H9 (cell line): ENCODE measurements around the gene VASH1. TPM values are rescaled to one million over a fixed set of nuclear protein-coding genes. Genes with fewer than 3 reads are reported as not detected.

Source experiments
- DNase-seq: peaks from one replicate; pipeline ENCODE4 v3.0.0-alpha.2; 2017
- H2AFZ ChIP-seq: one replicate; pipeline ENCODE4 v1.6.1; 2013; ENCODE audit warnings: mild to moderate bottlenecking, low read length, control low read depth, moderate library complexity
- H2AK5ac ChIP-seq: 2 replicates; pipeline ENCODE4 v1.6.1; 2013; ENCODE audit warnings: low read length, control low read depth, mixed read lengths; ENCODE audit not compliant: insufficient read length
- H2BK120ac ChIP-seq: one replicate; pipeline ENCODE4 v1.6.1; 2013; ENCODE audit warnings: low read depth, mild to moderate bottlenecking, low read length, control low read depth, inconsistent platforms; ENCODE audit not compliant: poor library complexity, severe bottlenecking
- H2BK12ac ChIP-seq: 2 replicates; pipeline ENCODE4 v1.6.1; 2013; ENCODE audit warnings: low read length, control low read depth, mixed read lengths, low read depth; ENCODE audit not compliant: insufficient read length
- H2BK15ac ChIP-seq: 2 replicates; pipeline ENCODE4 v1.6.1; 2013; ENCODE audit warnings: low read depth, low read length, control low read depth
- H2BK20ac ChIP-seq: one replicate; pipeline ENCODE4 v1.6.1; 2013; ENCODE audit warnings: low read depth, mild to moderate bottlenecking, low read length, control low read depth, inconsistent platforms; ENCODE audit not compliant: poor library complexity, severe bottlenecking
- H2BK5ac ChIP-seq: 2 replicates; pipeline ENCODE4 v1.6.1; 2013; ENCODE audit warnings: low read length, control low read depth, mixed read lengths; ENCODE audit not compliant: insufficient read length
- H3K14ac ChIP-seq: 2 replicates; pipeline ENCODE4 v1.6.1; 2013; ENCODE audit warnings: low read length, control low read depth; ENCODE audit not compliant: insufficient read depth
- H3K18ac ChIP-seq: 2 replicates; pipeline ENCODE4 v1.6.1; 2013; ENCODE audit warnings: low read depth, mild to moderate bottlenecking, mixed read lengths, low read length, control low read depth; ENCODE audit not compliant: insufficient read length
- H3K23ac ChIP-seq: 2 replicates; pipeline ENCODE4 v1.6.1; 2013; ENCODE audit warnings: low read length, control low read depth, mixed read lengths, low read depth; ENCODE audit not compliant: insufficient read length
- H3K23me2 ChIP-seq: 2 replicates; pipeline ENCODE4 v1.6.1; 2013; ENCODE audit warnings: low read depth, mild to moderate bottlenecking, mixed read lengths, low read length, control low read depth; ENCODE audit not compliant: insufficient read length, poor library complexity, severe bottlenecking
- H3K27ac ChIP-seq: 2 replicates; pipeline ENCODE4 v1.5.1; 2013; ENCODE audit warnings: low read length, control low read depth, mixed read lengths, low read depth; ENCODE audit not compliant: insufficient read length
- H3K27me3 ChIP-seq: 2 replicates; pipeline ENCODE4 v1.6.1; 2013; ENCODE audit warnings: low read length, control low read depth, inconsistent platforms; ENCODE audit not compliant: insufficient read depth
- H3K4ac ChIP-seq: 2 replicates; pipeline ENCODE4 v1.6.1; 2013; ENCODE audit warnings: low read depth, mild to moderate bottlenecking, control low read depth, inconsistent platforms, low read length, moderate library complexity
- H3K4me1 ChIP-seq: 2 replicates; pipeline ENCODE4 v1.6.1; 2013; ENCODE audit warnings: low read length, control low read depth, inconsistent platforms; ENCODE audit not compliant: insufficient read depth
- H3K4me2 ChIP-seq: 2 replicates; pipeline ENCODE4 v1.6.1; 2013; ENCODE audit warnings: low read length, control low read depth, mixed read lengths; ENCODE audit not compliant: insufficient read length, insufficient read depth
- H3K56ac ChIP-seq: 2 replicates; pipeline ENCODE4 v1.6.1; 2013; ENCODE audit warnings: low read depth, mild to moderate bottlenecking, mixed read lengths, low read length, control low read depth; ENCODE audit not compliant: insufficient read length
- H3K79me1 ChIP-seq: 2 replicates; pipeline ENCODE4 v1.6.1; 2013; ENCODE audit warnings: low read depth, mild to moderate bottlenecking, moderate library complexity, low read length, control low read depth, inconsistent platforms; ENCODE audit not compliant: insufficient read depth, poor library complexity, severe bottlenecking
- H3K79me2 ChIP-seq: 2 replicates; pipeline ENCODE4 v1.6.1; 2013; ENCODE audit warnings: low read length, control low read depth, inconsistent platforms; ENCODE audit not compliant: insufficient read depth
- H3K9ac ChIP-seq: 2 replicates; pipeline ENCODE4 v1.6.1; 2013; ENCODE audit warnings: low read length, control low read depth, mixed read lengths; ENCODE audit not compliant: insufficient read length; ENCODE audit errors: extremely low read depth
- H3K9me3 ChIP-seq: one replicate; pipeline ENCODE4 v1.6.1; 2013; ENCODE audit warnings: low read depth, low read length, inconsistent platforms; ENCODE audit not compliant: control insufficient read depth
- H3T11ph ChIP-seq: one replicate; pipeline ENCODE4 v1.6.1; 2013; ENCODE audit warnings: mild to moderate bottlenecking, low read length, control low read depth, inconsistent platforms
- H4K20me1 ChIP-seq: one replicate; pipeline ENCODE4 v1.6.1; 2013; ENCODE audit not compliant: control insufficient read depth, insufficient read length, insufficient read depth
- H4K5ac ChIP-seq: 2 replicates; pipeline ENCODE4 v1.6.1; 2013; ENCODE audit warnings: low read depth, mild to moderate bottlenecking, mixed read lengths, low read length, control low read depth; ENCODE audit not compliant: insufficient read length
- H4K8ac ChIP-seq: replicated peaks from 2 replicates; pipeline ENCODE4 v1.6.1; 2013; ENCODE audit warnings: low read length, control low read depth, mixed read lengths, low read depth; ENCODE audit not compliant: insufficient read length
- H4K91ac ChIP-seq: 2 replicates; pipeline ENCODE4 v1.6.1; 2013; ENCODE audit warnings: low read depth, mild to moderate bottlenecking, moderate library complexity, mixed read lengths, low read length, control low read depth; ENCODE audit not compliant: insufficient read length
- H3K27ac Mint-ChIP-seq, 3 experiments: 2 replicates in 2 of 3; 3 replicates in 1 of 3; pipeline ENCODE4 v1.8.0; 2020 to 2021; ENCODE audit warnings: mixed read lengths in 3 of 3, mild to moderate bottlenecking in 1 of 3, moderate library complexity in 1 of 3
- H3K27me3 Mint-ChIP-seq: 2 replicates; pipeline ENCODE4 v1.8.0; 2021; ENCODE audit warnings: low read depth, mild to moderate bottlenecking, moderate library complexity, mixed read lengths
- H3K36me3 Mint-ChIP-seq, 3 experiments: 2 replicates in 2 of 3; 3 replicates in 1 of 3; pipeline ENCODE4 v1.8.0; 2020 to 2021; ENCODE audit warnings: low read depth in 3 of 3, mixed read lengths in 3 of 3; ENCODE audit not compliant: insufficient read depth in 1 of 3
- H3K4me1 Mint-ChIP-seq, 2 experiments: 2 replicates each; pipeline ENCODE4 v1.8.0; 2020; ENCODE audit warnings: mixed read lengths in 2 of 2
- H3K4me3 Mint-ChIP-seq, 2 experiments: 2 replicates in 1 of 2; 3 replicates in 1 of 2; pipeline ENCODE4 v1.8.0; 2020 to 2021; ENCODE audit warnings: mild to moderate bottlenecking in 2 of 2, mixed read lengths in 2 of 2, moderate library complexity in 1 of 2
- H3K9me3 Mint-ChIP-seq, 2 experiments: 2 replicates in 1 of 2; 3 replicates in 1 of 2; pipeline ENCODE4 v1.8.0; 2020; ENCODE audit warnings: mild to moderate bottlenecking in 2 of 2, mixed read lengths in 2 of 2, moderate library complexity in 1 of 2
- WGBS: extraction: QIAGEN DNeasy Blood & Tissue Kit; methylation state at CpG from one replicate; pipeline ENCODE4 v1.1.7; 2013; ENCODE audit warnings: missing lambda C conversion rate, low lambda C conversion rate, mixed read lengths; ENCODE audit not compliant: insufficient read length; ENCODE audit errors: extremely low coverage; 5-methylcytosine and 5-hydroxymethylcytosine counted together
- total RNA-seq: library from RNA; stranded (reverse); gene quantifications from 2 replicates; pipeline ENCODE4 v1.2.1, GENCODE V29; 2021
- TF ChIP-seq, protein P1 (sequence below): fragments of 200-600 bp; sonication (generic); conservative IDR thresholded peaks from 3 replicates; pipeline ENCODE4 v1.8.0; 2021; ENCODE audit warnings: antibody characterized with exemption, mild to moderate bottlenecking

VASH1 gene
- total RNA-seq, 1 experiment from 2014 or later, result 5.8 TPM

DNA sequence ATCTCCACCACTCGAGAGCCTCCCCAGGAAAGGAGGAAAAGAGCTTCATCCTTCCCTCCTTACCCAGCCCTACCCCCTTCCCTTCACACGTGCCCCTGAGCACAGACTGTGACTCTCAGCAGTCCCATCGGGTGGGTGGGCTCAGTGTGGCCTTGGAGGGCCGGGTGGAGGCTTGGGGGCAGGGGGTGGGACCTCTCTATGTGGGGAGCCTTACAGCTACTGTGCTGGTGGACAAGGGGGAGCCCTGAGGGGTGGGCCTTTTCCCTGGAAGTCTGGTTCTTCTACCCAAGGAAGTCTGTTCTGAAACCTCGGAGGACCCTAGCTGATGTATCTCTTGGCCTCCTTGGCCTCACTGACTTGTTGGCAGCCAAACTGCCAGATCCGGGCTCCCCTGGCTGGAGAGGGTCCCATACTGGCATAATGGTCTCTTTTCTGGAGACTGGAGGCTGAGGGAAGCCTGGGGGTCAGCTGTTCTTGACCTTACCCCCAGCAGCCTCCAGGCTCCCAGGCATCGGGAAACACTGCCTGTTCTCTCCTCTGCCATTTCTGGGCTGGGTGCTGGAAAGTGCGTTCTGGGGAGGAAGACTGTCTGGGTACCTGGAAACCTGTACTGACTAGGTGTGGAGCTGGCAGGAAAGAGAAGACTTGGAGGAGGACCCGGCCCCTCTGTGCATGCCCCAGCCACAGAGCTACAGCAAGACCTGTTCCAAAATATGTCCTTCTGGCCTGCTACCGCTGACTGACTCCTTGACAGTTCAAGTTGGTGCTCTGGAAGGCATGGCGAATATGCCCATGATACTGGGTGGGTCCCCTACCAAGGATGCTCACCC lies 7.6 kb downstream of the VASH1 start:
- Mint-ChIP-seq H3K36me3 (peaks cover 0 to 3% (median 0%) of the 10 kb centered on the region in 3 experiments; a peak in 2 of 7 replicates), H3K4me1 (peaks cover 27 to 34% of the 10 kb centered on the region in 2 experiments), H3K9me3 (no peaks in the 10 kb centered on the region), H3K27me3 (peaks cover 25% of the 10 kb centered on the region), H3K27ac (no peak overlapping the region), H3K4me3 (no peak overlapping the region)
- Histone ChIP-seq H3K79me2 (no peaks in the 10 kb centered on the region), H4K91ac (no peak overlapping the region), H2BK120ac (no peak overlapping the region), H2BK12ac (no peak overlapping the region), H2BK15ac (no peak overlapping the region), H3K4me1 (peaks cover 7% of the 10 kb centered on the region; the same call in 1 of the 2 replicates), H3K9ac (no peak overlapping the region), H3K18ac (no peak overlapping the region), H3K4me2 (peak overlapping the region; percentile 10), H3K56ac (no peak overlapping the region), H2BK5ac (no peak overlapping the region), H3K9me3 (no peaks in the 10 kb centered on the region), H4K8ac (no peak overlapping the region), H2AFZ (no peak overlapping the region), H4K5ac (no peak overlapping the region), H2BK20ac (no peak overlapping the region), H3K79me1 (no peaks in the 10 kb centered on the region), H3K14ac (no peak overlapping the region), H3K4ac (no peak overlapping the region), H3K23me2 (no peaks in the 10 kb centered on the region), H2AK5ac (no peak overlapping the region), H3K27ac (no peak overlapping the region), H4K20me1 (no peaks in the 10 kb centered on the region), H3T11ph (no peak overlapping the region), H3K23ac (no peak overlapping the region), H3K27me3 (no peaks in the 10 kb centered on the region)
- no peak for DNase-seq
- TF ChIP-seq, protein P1, sequence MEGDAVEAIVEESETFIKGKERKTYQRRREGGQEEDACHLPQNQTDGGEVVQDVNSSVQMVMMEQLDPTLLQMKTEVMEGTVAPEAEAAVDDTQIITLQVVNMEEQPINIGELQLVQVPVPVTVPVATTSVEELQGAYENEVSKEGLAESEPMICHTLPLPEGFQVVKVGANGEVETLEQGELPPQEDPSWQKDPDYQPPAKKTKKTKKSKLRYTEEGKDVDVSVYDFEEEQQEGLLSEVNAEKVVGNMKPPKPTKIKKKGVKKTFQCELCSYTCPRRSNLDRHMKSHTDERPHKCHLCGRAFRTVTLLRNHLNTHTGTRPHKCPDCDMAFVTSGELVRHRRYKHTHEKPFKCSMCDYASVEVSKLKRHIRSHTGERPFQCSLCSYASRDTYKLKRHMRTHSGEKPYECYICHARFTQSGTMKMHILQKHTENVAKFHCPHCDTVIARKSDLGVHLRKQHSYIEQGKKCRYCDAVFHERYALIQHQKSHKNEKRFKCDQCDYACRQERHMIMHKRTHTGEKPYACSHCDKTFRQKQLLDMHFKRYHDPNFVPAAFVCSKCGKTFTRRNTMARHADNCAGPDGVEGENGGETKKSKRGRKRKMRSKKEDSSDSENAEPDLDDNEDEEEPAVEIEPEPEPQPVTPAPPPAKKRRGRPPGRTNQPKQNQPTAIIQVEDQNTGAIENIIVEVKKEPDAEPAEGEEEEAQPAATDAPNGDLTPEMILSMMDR, result no peak
- no CpG with 5 or more reads among the region's 11 CpGs for WGBS
